Stimulated activated CD8-positive, alpha-beta memory T cell treated with anti-CD3 and anti-CD28 coated beads, Interleukin-2, amount 100 ng/mL, for 1 hour (primary cell): ENCODE data around the gene RAB4A.

Source experiments
- DNase-seq, 2 donors: peaks; one replicate each; pipeline ENCODE4 v3.0.0-alpha.2; 2020; ENCODE audit warnings: low read depth in 2 of 2

Gene RAB4A

GRCh38 chr1:229244091-229244490 lies 26.8 kb upstream of the RAB4A start:
- no peak for DNase-seq

GRCh38 chr1:229247871-229248270 lies 23.0 kb upstream of the RAB4A start:
- no peak for DNase-seq

- no peak for DNase-seq
Measured at GRCh38 chr1:229248821-229249817, 21.8 kb upstream of the RAB4A start.

GRCh38 chr1:229249854-229250644 lies 20.9 kb upstream of the RAB4A start:
- no peak for DNase-seq

GRCh38 chr1:229251185-229251584 lies 19.7 kb upstream of the RAB4A start:
- DNase-seq, result no peak

GRCh38 chr1:229252228-229252984 lies 18.5 kb upstream of the RAB4A start:
- no peak for DNase-seq

- no peak for DNase-seq
Measured at GRCh38 chr1:229253151-229253974, 17.5 kb upstream of the RAB4A start.

GRCh38 chr1:229254910-229255541 lies 15.9 kb upstream of the RAB4A start:
- DNase-seq, result no peak

GRCh38 chr1:229258031-229258756 lies 12.7 kb upstream of the RAB4A start:
- DNase-seq, result peak; percentile 14 to 36

- DNase-seq, result no peak
Measured at GRCh38 chr1:229258757-229259060, 12.2 kb upstream of the RAB4A start.

GRCh38 chr1:229260297-229260696 lies 10.6 kb upstream of the RAB4A start:
- DNase-seq, result no peak

GRCh38 chr1:229262239-229262638 lies 8.7 kb upstream of the RAB4A start:
- no peak for DNase-seq

- no peak for DNase-seq
Measured at GRCh38 chr1:229263254-229263653, 7.7 kb upstream of the RAB4A start.

- DNase-seq, result no peak
Measured at GRCh38 chr1:229264068-229264467, 6.8 kb upstream of the RAB4A start.

GRCh38 chr1:229264487-229264886 lies 6.4 kb upstream of the RAB4A start:
- no peak for DNase-seq

- DNase-seq, result no peak
Measured at GRCh38 chr1:229266274-229266673, 4.6 kb upstream of the RAB4A start.

- DNase-seq, result no peak
Measured at GRCh38 chr1:229266832-229267500, 3.9 kb upstream of the RAB4A start.

- DNase-seq, result no peak
Measured at GRCh38 chr1:229268505-229268904, 2.4 kb upstream of the RAB4A start.

- peak; percentile 13 to 22 for DNase-seq
Measured at GRCh38 chr1:229271448-229272159, 693 bp downstream of the RAB4A start.
